Measurements from ENCODE around the gene CHRM4.

DNA sequence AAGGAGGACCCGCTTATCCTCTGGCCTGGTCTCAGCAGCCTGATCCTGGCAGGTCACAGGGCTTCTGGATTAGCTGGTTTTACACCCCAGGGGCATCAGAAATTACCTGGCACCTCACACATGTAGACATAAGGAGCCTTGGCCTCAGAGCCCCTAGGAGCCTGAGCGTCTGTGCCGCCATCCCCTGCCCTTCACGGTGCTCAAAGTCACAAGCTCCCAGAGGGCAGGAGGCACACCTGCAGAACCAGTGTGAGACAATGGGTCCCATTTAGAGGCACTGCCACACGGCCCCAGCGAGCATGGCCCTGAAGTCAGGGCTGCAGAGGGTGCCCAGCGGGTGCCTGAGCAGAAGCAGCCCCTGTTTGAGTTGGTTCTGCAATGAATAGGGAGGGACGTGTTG, 40.4 kb downstream of the CHRM4 start:
- no peak for TF ChIP-seq CTCF (IDR thresholded peaks at IDR 0.05)
- no peak for TF ChIP-seq POLR2A (IDR thresholded peaks at IDR 0.05)
